OCI-LY7 (cell line): ENCODE data around the gene SH3BP1. TPM values are rescaled to one million over a fixed set of nuclear protein-coding genes. Genes with fewer than 3 reads are reported as not detected.

Experiments used
- BruUV-seq: library from RNA; stranded (reverse); fragments of 400-500 nt; replicated peaks from 2 replicates; lab custom pipeline; 2021; lab: Mats Ljungman, UMichigan
- CTCF ChIA-PET: fragments of 300-600 bp; sonication (Branson Sonifier 250); formaldehyde crosslinking; loops from one replicate; lab custom pipeline; 2022; ENCODE audit warnings: antibody characterized with exemption; ENCODE audit not compliant: unreplicated experiment; lab: Charles Lee
- POLR2A ChIA-PET: fragments of 300-600 bp; sonication (Branson Sonifier 250); formaldehyde crosslinking; loops from one replicate; lab custom pipeline; 2022; ENCODE audit warnings: antibody characterized with exemption; lab: Charles Lee
- DNase-seq: peaks from one replicate; pipeline ENCODE4 v3.0.0-alpha.2; 2015; ENCODE audit warnings: low spot score
- H2AFZ ChIP-seq: fragments of 200-600 bp; sonication (generic), shearing (Covaris generic); 2 replicates; pipeline ENCODE4 v1.6.1; 2014; ENCODE audit warnings: mild to moderate bottlenecking, antibody characterized with exemption, low read length, moderate library complexity
- H3K27ac ChIP-seq: fragments of 200-600 bp; sonication (generic); 2 replicates; pipeline ENCODE4 v1.5.1; 2014; ENCODE audit warnings: mixed run types, low read depth, mild to moderate bottlenecking, moderate library complexity, low read length, inconsistent platforms; ENCODE audit not compliant: poor library complexity, severe bottlenecking
- H3K36me3 ChIP-seq: fragments of 200-600 bp; sonication (generic); 2 replicates; pipeline ENCODE4 v1.6.1; 2014; ENCODE audit warnings: mild to moderate bottlenecking, antibody characterized with exemption, low read length, moderate library complexity, mixed read lengths; ENCODE audit not compliant: insufficient read depth
- H3K4me1 ChIP-seq: fragments of 200-600 bp; sonication (generic); 2 replicates; pipeline ENCODE4 v1.5.1; 2014; ENCODE audit warnings: mild to moderate bottlenecking, low read length; ENCODE audit not compliant: insufficient read depth, poor library complexity, severe bottlenecking
- H3K4me2 ChIP-seq: fragments of 200-600 bp; sonication (generic); 2 replicates; pipeline ENCODE4 v1.6.1; 2014; ENCODE audit warnings: mild to moderate bottlenecking, low read length
- H3K4me3 ChIP-seq: fragments of 200-600 bp; sonication (generic); 2 replicates; pipeline ENCODE4 v1.5.1; 2014; ENCODE audit warnings: mild to moderate bottlenecking, low read depth, low read length; ENCODE audit not compliant: poor library complexity, severe bottlenecking
- H3K79me2 ChIP-seq: fragments of 200-600 bp; sonication (generic); 2 replicates; pipeline ENCODE4 v1.6.1; 2016; ENCODE audit warnings: low read depth, mild to moderate bottlenecking, low read length, moderate library complexity, mixed read lengths; ENCODE audit not compliant: insufficient read depth
- H3K9me2 ChIP-seq: fragments of 200-600 bp; sonication (generic); 2 replicates; pipeline ENCODE4 v1.6.1; 2016; ENCODE audit warnings: mild to moderate bottlenecking, low read length, mixed read lengths; ENCODE audit not compliant: insufficient read depth
- H3K9me3 ChIP-seq: fragments of 200-600 bp; sonication (generic); 2 replicates; pipeline ENCODE4 v1.6.1; 2014; ENCODE audit warnings: mild to moderate bottlenecking, mixed run types, low read length, mixed read lengths
- H4K20me1 ChIP-seq: fragments of 200-600 bp; sonication (generic); 2 replicates; pipeline ENCODE4 v1.6.1; 2014; ENCODE audit warnings: mild to moderate bottlenecking, antibody characterized with exemption, low read length, moderate library complexity, mixed read lengths; ENCODE audit not compliant: insufficient read depth
- EZH2phosphoT487 ChIP-seq: fragments of 200-600 bp; sonication (generic); IDR thresholded peaks from 2 replicates; pipeline ENCODE4 v1.6.1; 2018; ENCODE audit warnings: low read depth, borderline replicate concordance, mild to moderate bottlenecking, mixed run types, antibody characterized with exemption, low read length, moderate library complexity, mixed read lengths
- intact Hi-C: fragments of 100-400 bp; cut with micrococcal nuclease; formaldehyde crosslinking; loops from one replicate; pipeline ENCODE4 v1.10.0; 2022; ENCODE audit not compliant: unreplicated experiment
- total RNA-seq, 2 experiments: library from RNA; depleted of rRNA in 1 of 2; stranded (reverse); fragments of >200 nt in 1 of 2; shearing (Covaris generic) in 1 of 2; gene quantifications; 2 replicates each; pipeline ENCODE4 v1.2.3, GENCODE V29; 2014 to 2022
- TF ChIP-seq, protein P1 (sequence below): fragments of 200-600 bp; sonication (generic); conservative IDR thresholded peaks from 2 replicates; pipeline ENCODE4 v1.5.1; 2014; ENCODE audit warnings: mild to moderate bottlenecking, antibody characterized with exemption, low read length, moderate library complexity, mixed read lengths

SH3BP1 gene
- total RNA-seq, 2 experiments from 2014 or later, result 15.3 to 48.4 TPM

DNA sequence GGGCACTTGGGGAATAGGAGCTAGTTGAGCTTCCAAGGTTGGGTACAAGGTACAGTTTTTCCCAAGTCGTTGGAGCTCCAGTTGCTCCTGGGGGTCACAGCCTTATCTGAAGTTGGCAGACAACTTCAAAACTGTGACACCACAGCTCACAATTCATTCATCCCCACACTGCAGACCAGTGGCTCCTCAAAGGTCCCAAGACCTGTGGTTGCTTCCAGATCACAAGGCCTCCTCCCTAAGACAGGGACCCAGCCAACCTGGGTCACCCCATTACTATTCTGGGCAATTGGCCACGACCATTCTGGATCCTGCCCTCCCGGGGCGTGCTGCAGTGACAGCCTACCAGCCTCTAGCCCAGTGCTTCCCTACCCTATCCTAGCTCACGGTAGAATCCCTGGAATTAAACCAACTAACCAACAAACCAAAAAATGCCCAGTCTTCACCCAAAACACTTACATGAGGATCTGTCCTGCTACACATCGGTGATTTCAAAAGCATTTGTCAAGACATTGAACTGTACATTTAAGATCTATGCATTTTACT lies 18.2 kb downstream of the SH3BP1 start:
- Histone ChIP-seq H3K4me2 (peak overlapping the region; percentile 88), H3K27ac (peak overlapping the region; percentile 70), H3K4me3 (peak overlapping the region; percentile 90), H3K36me3 (peaks cover 35% of the 10 kb centered on the region), H3K9me2 (no peaks in the 10 kb centered on the region), H2AFZ (peak overlapping the region; percentile 74; the same call in 1 of the 2 replicates), H3K4me1 (peaks cover 32% of the 10 kb centered on the region), H4K20me1 (peaks cover 20% of the 10 kb centered on the region), H3K79me2 (peaks cover 36% of the 10 kb centered on the region), H3K9me3 (no peaks in the 10 kb centered on the region)
- CTCF ChIA-PET, result interaction anchor here (1.5 to 1.6 kb wide), 2 partner anchors 15 to 24 kb away, joined by 6 to 11 read pairs; no protein-coding TSS in a partner anchor
- intact Hi-C loops, result no loop called here
- TF ChIP-seq, protein P1, sequence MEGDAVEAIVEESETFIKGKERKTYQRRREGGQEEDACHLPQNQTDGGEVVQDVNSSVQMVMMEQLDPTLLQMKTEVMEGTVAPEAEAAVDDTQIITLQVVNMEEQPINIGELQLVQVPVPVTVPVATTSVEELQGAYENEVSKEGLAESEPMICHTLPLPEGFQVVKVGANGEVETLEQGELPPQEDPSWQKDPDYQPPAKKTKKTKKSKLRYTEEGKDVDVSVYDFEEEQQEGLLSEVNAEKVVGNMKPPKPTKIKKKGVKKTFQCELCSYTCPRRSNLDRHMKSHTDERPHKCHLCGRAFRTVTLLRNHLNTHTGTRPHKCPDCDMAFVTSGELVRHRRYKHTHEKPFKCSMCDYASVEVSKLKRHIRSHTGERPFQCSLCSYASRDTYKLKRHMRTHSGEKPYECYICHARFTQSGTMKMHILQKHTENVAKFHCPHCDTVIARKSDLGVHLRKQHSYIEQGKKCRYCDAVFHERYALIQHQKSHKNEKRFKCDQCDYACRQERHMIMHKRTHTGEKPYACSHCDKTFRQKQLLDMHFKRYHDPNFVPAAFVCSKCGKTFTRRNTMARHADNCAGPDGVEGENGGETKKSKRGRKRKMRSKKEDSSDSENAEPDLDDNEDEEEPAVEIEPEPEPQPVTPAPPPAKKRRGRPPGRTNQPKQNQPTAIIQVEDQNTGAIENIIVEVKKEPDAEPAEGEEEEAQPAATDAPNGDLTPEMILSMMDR, result no peak
- TF ChIP-seq EZH2phosphoT487, result no peak
- no peak for DNase-seq
- POLR2A ChIA-PET, result interaction anchor here (0.6 to 2.3 kb wide), 21 partner anchors 9 to 298 kb away, joined by 3 to 11 read pairs (median 4); partner anchors contain the start of genes ANKRD54, GGA1 and LGALS2
- BruUV-seq, result no TSS peak

DNA sequence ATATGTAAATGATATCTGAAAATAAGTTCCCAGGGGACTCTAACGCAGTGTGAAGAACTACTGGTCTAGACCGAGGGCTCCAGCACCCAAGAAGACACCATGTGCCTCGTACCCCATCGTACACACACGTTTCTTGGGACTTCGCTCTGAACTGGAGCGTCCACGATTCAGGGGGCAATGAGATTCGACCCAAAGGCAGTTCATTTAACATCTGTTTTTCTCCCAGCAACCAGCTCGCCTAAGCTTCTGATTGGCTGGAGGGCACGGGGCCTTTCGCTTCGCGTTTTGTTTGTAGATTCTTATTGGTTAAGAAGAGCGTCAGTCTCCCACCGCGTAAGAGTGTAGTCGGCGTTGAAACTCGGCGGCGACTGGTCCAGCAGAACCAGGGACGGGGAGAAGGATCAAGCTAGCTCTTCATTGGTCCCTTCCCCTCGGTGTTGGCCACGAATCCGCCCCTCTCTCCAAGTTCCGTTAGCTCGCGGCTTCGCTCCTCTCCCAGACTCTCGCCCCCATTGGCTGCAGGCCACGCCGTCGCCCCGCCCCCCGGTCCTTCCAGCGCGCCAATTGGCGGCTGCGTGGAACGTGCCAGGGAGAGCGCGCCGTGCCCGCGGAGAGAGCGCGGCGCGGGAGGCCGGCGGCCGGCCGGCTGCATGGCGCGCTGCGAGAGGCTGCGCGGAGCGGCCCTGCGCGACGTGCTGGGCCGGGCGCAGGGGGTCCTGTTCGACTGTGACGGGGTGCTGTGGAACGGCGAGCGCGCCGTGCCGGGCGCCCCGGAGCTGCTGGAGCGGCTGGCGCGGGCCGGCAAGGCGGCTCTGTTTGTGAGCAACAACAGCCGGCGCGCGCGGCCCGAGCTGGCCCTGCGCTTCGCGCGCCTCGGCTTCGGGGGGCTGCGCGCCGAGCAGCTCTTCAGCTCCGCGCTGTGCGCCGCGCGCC lies 18.9 kb downstream of the SH3BP1 start, which contains the start of gene PDXP:
Gene PDXP, plus strand, starts transcription at position 591 of the 933 bp plus-strand sequence. Its CDS starts 60 bp downstream, at position 651.
- Histone ChIP-seq H3K79me2 (peaks cover 43% of the 10 kb centered on the region), H4K20me1 (peaks cover 20% of the 10 kb centered on the region), H3K27ac (peak within 1 kb of the TSS; percentile 70), H3K36me3 (peaks cover 31% of the 10 kb centered on the region), H3K4me3 (peak within 1 kb of the TSS; percentile 90), H3K4me2 (peak within 1 kb of the TSS; percentile 95), H3K9me2 (no peaks in the 10 kb centered on the region), H3K9me3 (no peaks in the 10 kb centered on the region), H2AFZ (peak within 1 kb of the TSS; percentile 74; the same call in 1 of the 2 replicates), H3K4me1 (peaks cover 32% of the 10 kb centered on the region)
- CTCF ChIA-PET, result interaction anchor here (1.5 to 1.6 kb wide), 2 partner anchors 15 to 25 kb away, joined by 6 to 11 read pairs; no protein-coding TSS in a partner anchor
- POLR2A ChIA-PET, result interaction anchor here (0.6 to 2.3 kb wide), 22 partner anchors 8 to 1790 kb away, joined by 3 to 11 read pairs (median 4); partner anchors contain the start of genes ANKRD54, GGA1 and LGALS2
- TF ChIP-seq, protein P1, result no peak
- no peak for TF ChIP-seq EZH2phosphoT487
- DNase-seq, result peak; percentile 100
- intact Hi-C loops, result no loop called here
- no TSS peak for BruUV-seq
